HG03064 (cell line): ENCODE data around the gene RELA.
A peak's percentile ranks its signal among the peaks of the same experiment; 100 is the strongest.
"Not testable (repeated sequence)": the region's sequence is repeated elsewhere in the genome, so short reads cannot be mapped to it uniquely, and the experiment has no call there.

Source experiments
- ATAC-seq: cut with Tn5 transposase; IDR thresholded peaks from one replicate; pipeline ENCODE4 v1.9.1; 2021; ENCODE audit warnings: low read depth; ENCODE audit not compliant: unreplicated experiment

RELA gene

GRCh38 chr11:65672982-65673381, 10.3 kb upstream of the RELA start:
- no peak for ATAC-seq

DNA sequence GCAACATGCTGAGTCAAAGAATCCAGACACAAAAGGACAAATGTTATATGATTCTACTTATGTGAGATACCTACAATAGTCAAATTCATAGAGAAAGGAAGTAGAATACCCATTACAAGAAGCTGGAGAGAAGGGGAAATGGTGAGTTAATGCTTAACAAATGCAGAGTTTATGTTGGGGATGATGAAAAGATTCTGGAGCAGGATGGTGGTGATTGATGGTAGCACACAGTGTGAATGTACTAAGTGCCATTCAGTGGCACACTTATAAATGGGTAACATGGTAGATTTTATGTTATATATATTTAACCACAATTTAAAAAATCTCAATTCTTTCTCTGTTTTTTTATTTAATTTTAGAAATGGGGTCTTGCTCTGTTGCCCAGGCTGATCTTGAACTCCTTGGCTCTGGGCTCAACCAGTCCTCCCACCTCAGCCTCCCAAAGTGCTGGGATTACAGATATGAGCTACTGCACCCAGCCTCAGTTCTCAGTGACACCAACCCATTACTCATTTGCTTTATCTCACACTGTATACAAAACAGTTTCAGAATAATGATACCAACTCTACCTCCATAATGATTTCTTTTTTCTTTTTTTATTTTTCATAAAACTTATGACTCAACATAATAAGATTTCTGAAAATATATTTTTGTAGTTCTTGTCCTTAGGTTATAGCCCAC, 9.6 kb upstream of the RELA start:
- ATAC-seq = no peak

GRCh38 chr11:65663639-65664200, 1.0 kb upstream of the RELA start:
- no peak for ATAC-seq

GRCh38 chr11:65662247-65662798, 393 bp downstream of the RELA start:
- ATAC-seq = no peak

DNA sequence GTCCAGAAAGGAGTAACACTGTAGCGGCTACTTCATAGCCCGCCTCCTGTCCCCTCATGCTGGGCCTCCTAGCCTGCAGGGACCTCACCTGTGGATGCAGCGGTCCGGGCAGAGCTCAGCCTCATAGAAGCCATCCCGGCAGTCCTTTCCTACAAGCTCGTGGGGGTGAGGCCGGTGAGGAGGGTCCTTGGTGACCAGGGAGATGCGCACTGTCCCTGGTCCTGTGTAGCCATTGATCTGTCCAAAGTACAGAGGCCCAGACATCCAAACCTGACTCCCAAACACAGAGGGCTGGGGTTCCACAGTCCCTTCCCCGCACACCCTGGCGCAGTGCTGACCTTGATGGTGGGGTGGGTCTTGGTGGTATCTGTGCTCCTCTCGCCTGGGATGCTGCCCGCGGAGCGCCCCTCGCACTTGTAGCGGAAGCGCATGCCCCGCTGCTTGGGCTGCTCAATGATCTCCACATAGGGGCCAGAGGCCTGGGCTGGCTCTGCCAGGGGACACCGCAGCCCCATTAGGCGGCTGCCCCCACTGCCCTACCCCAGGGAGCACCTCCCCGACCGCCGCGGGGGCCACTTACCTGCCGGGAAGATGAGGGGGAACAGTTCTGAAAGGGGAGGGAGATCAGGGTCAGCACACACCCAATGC, 993 bp downstream of the RELA start:
- ATAC-seq = no peak

GRCh38 chr11:65660908-65661307, 1.8 kb downstream of the RELA start:
- ATAC-seq = not testable (repeated sequence)

DNA sequence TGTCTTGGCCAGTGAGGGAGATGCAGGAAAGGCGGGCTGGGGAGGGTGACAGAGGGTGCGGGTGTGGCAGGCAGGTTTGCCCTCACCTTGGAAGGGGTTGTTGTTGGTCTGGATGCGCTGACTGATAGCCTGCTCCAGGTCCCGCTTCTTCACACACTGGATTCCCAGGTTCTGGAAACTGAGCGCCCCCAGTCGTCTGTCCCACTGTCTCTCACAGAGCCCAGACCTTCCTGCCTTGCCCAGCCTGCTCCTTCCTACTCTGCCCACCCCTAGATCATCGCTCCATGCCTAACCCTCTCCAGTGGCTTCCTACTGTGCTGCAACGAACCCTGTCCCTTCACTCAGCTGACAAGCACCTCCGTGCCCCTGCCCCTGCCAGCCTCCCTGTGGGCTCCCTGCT, 2.7 kb downstream of the RELA start:
- ATAC-seq = no peak

DNA sequence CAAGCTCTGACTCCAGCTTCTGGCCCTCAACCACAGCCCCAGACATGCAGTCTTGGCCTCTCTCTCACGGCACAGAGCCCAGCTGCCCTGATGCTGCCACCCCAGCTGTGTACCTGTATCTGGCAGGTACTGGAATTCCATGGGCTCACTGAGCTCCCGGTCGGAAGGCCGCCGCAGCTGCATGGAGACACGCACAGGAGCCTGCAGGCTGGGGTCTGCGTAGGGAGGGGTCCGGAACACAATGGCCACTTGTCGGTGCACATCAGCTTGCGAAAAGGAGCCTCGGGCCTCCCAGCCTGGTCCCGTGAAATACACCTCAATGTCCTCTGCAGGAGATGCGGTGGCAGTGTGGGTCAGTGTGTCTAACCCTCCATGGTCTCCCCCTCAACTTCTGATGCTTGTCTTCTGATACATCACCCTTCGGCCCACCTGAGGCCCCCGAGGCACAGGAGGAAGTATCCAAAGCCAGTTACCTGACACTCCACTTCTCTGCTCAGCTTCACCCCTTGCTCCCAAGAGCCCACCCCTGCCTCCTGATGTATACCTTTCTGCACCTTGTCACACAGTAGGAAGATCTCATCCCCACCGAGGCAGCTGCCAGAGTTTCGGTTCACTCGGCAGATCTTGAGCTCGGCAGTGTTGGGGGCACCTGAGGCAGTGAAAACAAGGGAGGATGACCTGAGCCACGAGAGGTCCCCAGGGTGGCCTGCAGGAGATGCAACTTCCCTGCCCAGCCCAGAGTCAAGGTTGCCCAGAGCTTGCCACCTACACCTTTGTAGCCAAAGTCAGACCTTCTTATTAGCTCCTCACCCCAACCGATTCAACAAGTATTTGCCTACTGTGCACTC, 4.3 kb downstream of the RELA start:
- no peak for ATAC-seq

- ATAC-seq = no peak
These were observed 5.3 kb downstream of the RELA start for GRCh38 chr11:65657426-65657825.

GRCh38 chr11:65655570-65656332, 7.0 kb downstream of the RELA start:
- ATAC-seq = no peak

DNA sequence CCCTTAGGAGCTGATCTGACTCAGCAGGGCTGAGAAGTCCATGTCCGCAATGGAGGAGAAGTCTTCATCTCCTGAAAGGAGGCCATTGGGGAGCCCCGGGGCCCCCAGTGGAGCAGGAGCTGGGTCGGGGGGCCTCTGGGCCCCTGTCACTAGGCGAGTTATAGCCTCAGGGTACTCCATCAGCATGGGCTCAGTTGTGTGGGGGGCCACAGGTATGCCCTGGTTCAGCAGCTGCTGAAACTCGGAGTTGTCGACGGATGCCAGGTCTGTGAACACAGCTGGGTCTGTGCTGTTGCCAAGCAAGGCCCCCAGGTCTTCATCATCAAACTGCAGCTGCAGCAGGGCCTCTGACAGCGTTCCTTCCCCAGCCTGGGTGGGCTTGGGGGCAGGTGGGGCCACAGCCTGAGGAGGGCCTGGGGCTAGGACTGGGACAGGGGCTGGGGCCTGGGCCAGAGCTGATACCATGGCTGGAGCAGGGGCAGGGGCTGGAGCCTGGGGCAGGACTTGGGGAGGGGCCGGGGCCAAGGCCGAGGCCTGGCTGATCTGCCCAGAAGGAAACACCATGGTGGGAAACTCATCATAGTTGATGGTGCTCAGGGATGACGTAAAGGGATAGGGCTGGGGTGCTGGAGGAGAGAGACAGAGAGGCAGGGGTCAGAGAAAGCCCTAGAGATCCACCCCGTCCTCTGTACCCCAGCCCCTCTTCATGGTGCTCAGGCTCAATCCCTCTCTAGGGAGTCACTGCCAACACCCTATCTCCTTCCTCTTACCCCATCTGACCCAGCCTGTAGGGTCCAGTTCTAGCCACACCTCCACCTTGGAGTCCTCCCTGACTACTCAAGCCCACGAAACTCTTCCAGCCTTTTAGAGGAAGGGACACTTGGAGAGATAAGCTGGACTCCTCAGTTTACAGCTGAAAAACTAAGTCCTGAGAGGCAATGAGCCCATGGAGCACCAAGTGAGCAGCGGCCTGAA, 8.1 kb downstream of the RELA start:
- no peak for ATAC-seq

DNA sequence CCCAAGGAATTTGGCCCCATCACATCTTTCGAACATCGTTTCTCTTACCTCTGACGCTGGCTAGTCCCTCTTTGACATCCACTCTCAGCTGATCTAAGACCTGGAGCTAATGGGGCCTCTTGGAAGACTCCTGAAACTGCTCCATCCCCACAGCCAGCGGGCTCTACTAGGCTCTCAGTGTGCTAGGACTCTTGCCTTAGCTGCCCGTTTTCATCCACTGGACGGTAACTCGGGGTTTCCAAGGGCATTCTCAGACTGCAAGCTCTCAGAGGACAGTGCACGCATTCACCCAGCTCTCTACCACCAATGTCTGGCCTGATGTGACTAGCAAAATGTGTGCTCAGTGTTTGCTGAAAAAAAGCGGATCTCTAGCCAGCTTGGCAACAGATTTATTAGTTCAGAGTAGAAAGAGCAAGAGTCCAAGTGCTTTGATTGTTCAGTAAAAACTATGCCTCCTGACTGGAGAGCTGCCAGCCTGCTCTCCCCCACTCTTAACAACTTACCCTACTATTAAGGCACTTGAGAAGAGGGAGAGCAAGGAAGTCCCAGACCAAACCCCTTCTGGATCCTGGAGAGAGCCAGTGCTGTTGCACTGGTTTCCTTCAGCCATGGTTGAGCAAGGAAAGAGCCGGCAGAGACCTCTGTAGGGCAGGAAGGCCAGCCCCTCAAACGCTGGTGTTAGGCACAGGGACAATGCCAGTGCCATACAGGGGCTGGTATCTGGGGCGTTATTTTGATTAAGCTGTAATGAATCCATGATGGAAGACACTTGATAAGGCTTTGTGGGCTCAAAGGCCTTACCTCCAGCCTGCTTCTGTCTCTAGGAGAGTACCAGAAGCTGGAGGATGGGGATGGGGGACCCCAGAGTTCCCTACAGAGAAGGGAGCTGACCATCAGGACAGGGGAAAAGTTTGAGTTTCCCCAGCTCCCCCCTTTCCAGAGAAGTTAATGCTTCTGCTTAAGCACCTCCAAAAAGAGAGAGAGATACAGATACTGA, 9.2 kb downstream of the RELA start:
- ATAC-seq = no peak

DNA sequence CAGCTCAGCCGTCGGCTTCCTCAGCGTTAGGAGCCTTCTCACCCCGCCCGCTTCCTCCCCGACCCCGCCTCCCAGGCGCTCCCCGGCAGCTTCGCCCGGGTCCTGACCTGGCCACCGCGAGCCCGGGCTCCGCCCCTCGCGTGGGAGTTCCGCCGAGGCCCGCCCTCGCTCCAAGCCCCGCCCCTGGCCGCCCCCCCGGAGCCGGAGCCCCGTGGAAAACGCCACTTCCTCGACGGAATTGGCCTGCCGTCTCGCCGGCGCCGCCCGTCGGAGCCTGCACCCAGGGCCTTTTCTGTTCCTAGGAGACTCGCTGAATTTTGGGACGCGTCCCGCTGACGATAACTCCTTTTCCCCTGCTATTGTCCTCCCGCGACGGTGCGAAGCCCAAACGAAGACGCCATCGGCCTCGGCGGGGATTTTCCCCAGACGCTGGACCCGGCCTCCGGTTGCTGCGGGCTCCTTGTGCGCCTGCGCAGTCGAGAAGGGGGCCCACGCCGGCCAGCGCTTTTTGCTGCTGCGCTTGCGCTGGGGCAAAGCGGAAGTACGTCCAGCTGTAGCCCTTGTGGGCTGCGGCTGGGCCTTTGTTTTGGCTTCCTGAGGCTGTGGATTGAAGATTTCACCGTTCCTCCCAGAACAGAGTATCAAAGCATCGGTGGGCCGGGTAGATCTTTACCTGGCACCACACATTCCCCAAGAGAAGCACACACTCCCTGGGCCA, 10.0 kb downstream of the RELA start:
- peak; percentile 58 for ATAC-seq

- no peak for ATAC-seq
These were observed 10.9 kb downstream of the RELA start for GRCh38 chr11:65651589-65652510.

- no peak for ATAC-seq
These were observed 11.5 kb downstream of the RELA start for GRCh38 chr11:65651339-65651588.

GRCh38 chr11:65650547-65651338, 12.0 kb downstream of the RELA start:
- no peak for ATAC-seq
